HG03432 (cell line): ENCODE data around the gene PROK2.

Source experiments
- ATAC-seq: cut with Tn5 transposase; IDR thresholded peaks from one replicate; pipeline ENCODE4 v1.9.1; 2021; ENCODE audit warnings: mild to moderate bottlenecking, moderate library complexity; ENCODE audit not compliant: unreplicated experiment

The PROK2 gene

GRCh38 chr3:71751602-71752001, 33.3 kb downstream of the PROK2 start:
- no peak for ATAC-seq

GRCh38 chr3:71744738-71745137, 40.2 kb downstream of the PROK2 start:
- ATAC-seq = no peak

- ATAC-seq = no peak
These were observed 42.3 kb downstream of the PROK2 start for GRCh38 chr3:71742621-71743020.

GRCh38 chr3:71734881-71735280, 50.1 kb downstream of the PROK2 start:
- no peak for ATAC-seq

- no peak for ATAC-seq
These were observed 51.6 kb downstream of the PROK2 start for GRCh38 chr3:71733319-71733718.

GRCh38 chr3:71732637-71733036, 52.3 kb downstream of the PROK2 start:
- ATAC-seq = no peak

GRCh38 chr3:71728632-71729342, 56.2 kb downstream of the PROK2 start:
- no peak for ATAC-seq

- no peak for ATAC-seq
These were observed 58.8 kb downstream of the PROK2 start for GRCh38 chr3:71726146-71726545.

- peak; percentile 69 for ATAC-seq
These were observed 59.5 kb downstream of the PROK2 start, which contains the start of gene EIF4E3 for GRCh38 chr3:71725271-71725991. EIF4E3 (minus strand) TSS chr3:71725402; CDS start chr3:71725367, 35 bp downstream.

- ATAC-seq = peak; percentile 62
These were observed 60.2 kb downstream of the PROK2 start for GRCh38 chr3:71724584-71725270.

GRCh38 chr3:71724171-71724453, 60.8 kb downstream of the PROK2 start:
- no peak for ATAC-seq

GRCh38 chr3:71723452-71724170, 61.3 kb downstream of the PROK2 start:
- ATAC-seq = no peak

- no peak for ATAC-seq
These were observed 62.3 kb downstream of the PROK2 start for GRCh38 chr3:71722693-71723092.
